Spleen (tissue), 11 donors: ENCODE results near the gene TTLL5. TPM values are rescaled to one million over a fixed set of nuclear protein-coding genes. Genes with fewer than 3 reads are reported as not detected.
"Not testable (repeated sequence)": the region's sequence is repeated elsewhere in the genome, so short reads cannot be mapped to it uniquely, and the experiment has no call there.

Experiments
- DNase-seq: peaks from one replicate; pipeline ENCODE4 v3.0.0-alpha.2; 2020
- H3K27ac ChIP-seq, 8 donors: fragments of 200-600 bp; sonication (generic) in 7 of 8; 1 replicate in 4 of 8; 2 replicates in 4 of 8; pipeline versions ENCODE4 v1.5.0 to v1.8.0; 2016 to 2021; ENCODE audit warnings: inconsistent platforms in 4 of 8, mild to moderate bottlenecking in 4 of 8, moderate library complexity in 1 of 8
- H3K27me3 ChIP-seq, 7 donors: fragments of 200-600 bp; sonication (generic) in 6 of 7; replicated peaks in 1 of 7; 1 replicate in 4 of 7; 2 replicates in 3 of 7; pipeline versions ENCODE4 v1.5.0 to v1.8.0; 2016 to 2021; ENCODE audit warnings: inconsistent platforms in 3 of 7, mild to moderate bottlenecking in 1 of 7
- H3K36me3 ChIP-seq, 6 donors: fragments of 200-600 bp; sonication (generic) in 5 of 6; 1 replicate in 4 of 6; 2 replicates in 2 of 6; pipeline versions ENCODE4 v1.5.0 to v1.8.0; 2016 to 2021; ENCODE audit warnings: inconsistent platforms in 2 of 6
- H3K4me1 ChIP-seq, 6 donors: fragments of 200-600 bp; sonication (generic) in 5 of 6; 1 replicate in 3 of 6; 2 replicates in 3 of 6; pipeline versions ENCODE4 v1.5.0 to v1.8.0; 2016 to 2021; ENCODE audit warnings: inconsistent platforms in 3 of 6
- H3K4me3 ChIP-seq, 8 donors: fragments of 200-600 bp; sonication (generic) in 7 of 8; 1 replicate in 4 of 8; 2 replicates in 4 of 8; pipeline versions ENCODE4 v1.5.0 to v1.8.0; 2016 to 2021; ENCODE audit warnings: inconsistent platforms in 4 of 8, mild to moderate bottlenecking in 4 of 8, moderate library complexity in 2 of 8
- H3K9me3 ChIP-seq, 8 donors: fragments of 200-600 bp; sonication (generic) in 7 of 8; 1 replicate in 4 of 8; 2 replicates in 4 of 8; pipeline versions ENCODE4 v1.5.0 to v1.8.0; 2016 to 2021; ENCODE audit warnings: inconsistent platforms in 4 of 8
- POLR2A ChIP-seq, 3 donors: fragments of 450-650 bp; IDR thresholded peaks; one replicate each; pipeline ENCODE4 v1.5.1; 2017; ENCODE audit warnings: antibody characterized with exemption in 3 of 3, mild to moderate bottlenecking in 1 of 3
- POLR2AphosphoS5 ChIP-seq, 3 donors: sonication (generic); formaldehyde crosslinking; IDR thresholded peaks; one replicate each; pipeline ENCODE4 v1.5.1; 2017; ENCODE audit warnings: antibody characterized with exemption in 3 of 3
- WGBS, 5 donors: extraction: QIAGEN DNeasy Blood & Tissue Kit in 3 of 5; methylation state at CpG; one replicate each; pipeline versions ENCODE4 v1.1.5 to v1.1.7; 2013 to 2018; 5-methylcytosine and 5-hydroxymethylcytosine counted together
- intact Hi-C: fragments of 100-400 bp; cut with DNase I; formaldehyde crosslinking; loops from one replicate; pipeline ENCODE4 v1.15.0; 2023; ENCODE audit warnings: low total_unique reads
- polyA plus RNA-seq, 3 donors: library from polyadenylated mRNA; stranded (reverse); fragments of 200-250 nt; gene quantifications; one replicate each; pipeline ENCODE4 v1.2.1, GENCODE V29; 2013
- total RNA-seq, 7 donors: library from RNA; depleted of rRNA in 3 of 7; stranded (reverse); fragments of >200 nt in 3 of 7; fragmentation: NEBNext Ultra II Directional in 4 of 7; extraction: Animal tissue kit (Norgen Biotek cat#: 25700) in 4 of 7; gene quantifications; one replicate each; pipeline versions ENCODE4 v1.1.0 to v1.2.1, GENCODE V29; 2016 to 2021
- TF ChIP-seq, protein P1 (sequence below), 11 experiments: fragments of 200-600 bp in 7 of 11; fragments of 450-650 bp in 4 of 11; sonication (generic) in 4 of 11; IDR thresholded peaks in 8 of 11; conservative IDR thresholded peaks in 3 of 11; 1 replicate in 7 of 11; 2 replicates in 4 of 11; pipeline versions ENCODE4 v1.4.0 to v1.8.0; 2016 to 2021; ENCODE audit warnings: antibody characterized with exemption in 11 of 11, inconsistent platforms in 4 of 11, mild to moderate bottlenecking in 1 of 11
- donor health status: healthy with polysubstance abuse.
- donor health status: DM: no; HTN: no; CAD: no; lungs with moderate emphysema.
- donor health status: DM: no; HTN: no; CAD: no.
- donor health status: Bipolar disorder and iron deficiency.
- donor health status: healthy.
- donor health status: DM: no; HTN: no; CAD: no.
- donor health status: DM: yes; HTN: yes; CAD: no.

Gene TTLL5
- total and polyA plus RNA-seq, 10 donors = 4.5 to 44.1 (median 31.6) TPM

DNA sequence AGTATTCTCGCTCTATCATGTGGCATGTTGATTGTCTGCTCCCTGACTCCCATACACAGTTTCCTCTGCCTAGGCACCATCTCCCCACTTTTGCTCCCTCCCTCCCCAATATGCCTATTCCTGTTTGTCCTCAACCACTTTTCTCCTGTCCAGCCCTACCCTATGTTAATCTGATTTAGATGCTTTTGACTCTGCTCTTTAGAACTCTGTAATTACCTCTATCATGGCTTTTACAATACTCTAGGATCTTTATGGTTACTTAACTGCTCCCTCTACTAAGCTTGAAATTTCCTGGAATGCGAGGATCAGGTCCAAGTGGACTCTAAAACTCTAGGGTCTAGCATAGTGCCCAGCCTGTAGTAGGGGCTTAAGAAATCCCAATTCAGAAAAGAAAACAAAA, 252.1 kb downstream of the TTLL5 start:
- Histone ChIP-seq H3K4me3 (no peak overlapping the region), H3K4me1 (no peaks in the 10 kb centered on the region), H3K27ac (no peak overlapping the region), H3K9me3 (no peaks in the 10 kb centered on the region), H3K36me3 (peaks cover 0 to 29% (median 0%) of the 10 kb centered on the region in 6 donors), H3K27me3 (no peaks in the 10 kb centered on the region)
- intact Hi-C loops = no loop called here
- no peak for DNase-seq
- WGBS, 5 donors = 95 to 99% (median 96%) methylated on average over 2 of the region's 2 CpGs
- TF ChIP-seq POLR2A (IDR thresholded peaks at IDR 0.05) = no peak
- TF ChIP-seq POLR2AphosphoS5 (IDR thresholded peaks at IDR 0.05) = no peak
- TF ChIP-seq, protein P1, sequence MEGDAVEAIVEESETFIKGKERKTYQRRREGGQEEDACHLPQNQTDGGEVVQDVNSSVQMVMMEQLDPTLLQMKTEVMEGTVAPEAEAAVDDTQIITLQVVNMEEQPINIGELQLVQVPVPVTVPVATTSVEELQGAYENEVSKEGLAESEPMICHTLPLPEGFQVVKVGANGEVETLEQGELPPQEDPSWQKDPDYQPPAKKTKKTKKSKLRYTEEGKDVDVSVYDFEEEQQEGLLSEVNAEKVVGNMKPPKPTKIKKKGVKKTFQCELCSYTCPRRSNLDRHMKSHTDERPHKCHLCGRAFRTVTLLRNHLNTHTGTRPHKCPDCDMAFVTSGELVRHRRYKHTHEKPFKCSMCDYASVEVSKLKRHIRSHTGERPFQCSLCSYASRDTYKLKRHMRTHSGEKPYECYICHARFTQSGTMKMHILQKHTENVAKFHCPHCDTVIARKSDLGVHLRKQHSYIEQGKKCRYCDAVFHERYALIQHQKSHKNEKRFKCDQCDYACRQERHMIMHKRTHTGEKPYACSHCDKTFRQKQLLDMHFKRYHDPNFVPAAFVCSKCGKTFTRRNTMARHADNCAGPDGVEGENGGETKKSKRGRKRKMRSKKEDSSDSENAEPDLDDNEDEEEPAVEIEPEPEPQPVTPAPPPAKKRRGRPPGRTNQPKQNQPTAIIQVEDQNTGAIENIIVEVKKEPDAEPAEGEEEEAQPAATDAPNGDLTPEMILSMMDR (IDR thresholded peaks at IDR 0.05 in 8 of 11, conservative IDR thresholded peaks at IDR 0.05 in 3 of 11) = no peak

DNA sequence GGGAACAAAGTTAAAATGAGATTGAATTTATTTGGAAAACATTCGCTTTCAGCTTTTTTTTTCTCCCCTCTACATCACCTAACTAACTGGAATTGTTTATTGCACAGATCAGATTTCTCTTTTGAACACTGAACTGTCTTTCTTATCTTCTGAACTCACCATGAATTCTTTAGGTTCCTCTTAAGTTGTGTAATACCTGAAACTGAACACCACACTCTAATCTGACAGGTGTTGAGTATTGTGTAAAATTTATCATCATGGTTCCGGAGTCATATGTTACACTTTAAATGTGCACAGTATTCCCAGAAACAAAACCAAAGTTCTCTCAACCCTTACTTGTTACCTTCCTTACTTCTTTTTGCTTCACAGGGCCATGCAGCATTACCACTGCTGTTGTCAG, 254.0 kb downstream of the TTLL5 start:
- Histone ChIP-seq H3K4me3 (no peak overlapping the region), H3K36me3 (peaks cover 0 to 12% (median 0%) of the 10 kb centered on the region in 6 donors), H3K4me1 (no peaks in the 10 kb centered on the region), H3K9me3 (no peaks in the 10 kb centered on the region), H3K27ac (no peak overlapping the region), H3K27me3 (no peaks in the 10 kb centered on the region)
- intact Hi-C loops = no loop called here
- DNase-seq = no peak
- WGBS, 5 donors = 91 to 100% (median 94%) methylated on average over 2 of the region's 2 CpGs
- no peak for TF ChIP-seq POLR2A (IDR thresholded peaks at IDR 0.05)
- TF ChIP-seq POLR2AphosphoS5 (IDR thresholded peaks at IDR 0.05) = no peak
- TF ChIP-seq, protein P1 (IDR thresholded peaks at IDR 0.05 in 8 of 11, conservative IDR thresholded peaks at IDR 0.05 in 3 of 11) = no peak

DNA sequence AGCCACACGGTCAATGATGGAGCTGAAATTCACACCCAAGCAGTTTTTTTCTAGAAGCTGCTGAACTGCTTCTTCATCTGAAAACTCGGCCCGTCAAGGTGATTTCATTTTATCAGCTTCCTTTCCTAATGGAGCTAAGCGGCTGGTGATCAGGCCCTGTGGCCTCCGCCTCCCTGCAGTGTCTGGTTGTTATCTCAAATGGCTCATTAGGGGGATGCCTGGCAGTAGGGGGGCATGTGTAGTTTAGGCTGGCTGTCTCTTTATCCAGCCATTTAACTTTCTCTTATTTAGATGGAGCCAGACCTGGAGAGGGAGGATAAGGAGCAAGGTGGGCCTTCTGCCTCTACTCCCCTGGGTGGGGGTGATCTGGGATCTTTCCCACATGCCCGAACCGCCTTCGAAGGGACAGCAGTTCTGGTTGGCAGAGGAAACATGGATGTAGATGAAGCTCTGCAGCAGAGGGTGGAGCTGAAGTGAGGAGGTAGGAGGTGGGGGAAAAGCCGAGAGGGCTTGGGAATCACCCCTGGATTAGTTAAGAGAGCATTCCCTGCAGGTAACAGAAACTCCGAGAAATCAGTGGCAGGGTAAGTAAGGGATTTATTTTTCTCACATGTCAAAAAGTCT, 256.4 kb downstream of the TTLL5 start:
- H3K36me3 ChIP-seq = peaks cover 0 to 11% (median 0%) of the 10 kb centered on the region in 6 donors
- H3K27me3 ChIP-seq = no peaks in the 10 kb centered on the region

DNA sequence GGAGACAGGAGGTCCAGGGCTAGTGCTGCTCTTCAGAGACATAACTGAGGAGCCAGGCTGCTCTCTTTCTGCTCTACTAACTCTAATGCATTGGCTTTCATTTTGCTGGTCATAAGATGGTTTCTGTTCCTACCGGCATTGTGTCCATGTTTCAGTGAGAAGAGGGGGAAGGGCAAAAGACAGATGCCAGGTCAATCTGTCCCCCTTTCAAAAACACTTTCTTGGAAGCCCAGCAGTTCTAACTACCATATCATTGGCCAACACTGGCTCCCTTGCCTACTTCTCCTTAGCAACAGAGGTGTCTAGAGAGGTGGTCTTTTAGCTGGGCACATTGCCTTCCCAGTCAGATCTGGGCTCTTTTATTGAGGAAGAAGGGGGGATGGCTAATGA, 256.9 kb downstream of the TTLL5 start:
- no peak overlapping the region for H3K27ac ChIP-seq
- H3K27me3 ChIP-seq = no peaks in the 10 kb centered on the region
- TF ChIP-seq POLR2A (IDR thresholded peaks at IDR 0.05) (no peak), POLR2AphosphoS5 (IDR thresholded peaks at IDR 0.05) (no peak)
- TF ChIP-seq, protein P1 (IDR thresholded peaks at IDR 0.05 in 8 of 11, conservative IDR thresholded peaks at IDR 0.05 in 3 of 11) = no peak
- H3K4me3 ChIP-seq = no peak overlapping the region
- H3K4me1 ChIP-seq = no peaks in the 10 kb centered on the region
- no peak for DNase-seq
- WGBS, 5 donors = 68 to 89% (median 83%) methylated on average over 1 of the region's 1 CpG
- intact Hi-C loops = no loop called here
- peaks cover 0 to 8% (median 0%) of the 10 kb centered on the region in 8 donors for H3K9me3 ChIP-seq
- H3K36me3 ChIP-seq = peaks cover 0 to 11% (median 0%) of the 10 kb centered on the region in 6 donors

More for the DNA sequence above, 256.4 kb downstream of the TTLL5 start:
- no peak for DNase-seq
- no peaks in the 10 kb centered on the region for H3K4me1 ChIP-seq
- WGBS, 5 donors = 88 to 93% (median 90%) methylated on average over 10 of the region's 10 CpGs
- peaks cover 0 to 8% (median 0%) of the 10 kb centered on the region in 8 donors for H3K9me3 ChIP-seq
- no peak for TF ChIP-seq POLR2AphosphoS5 (IDR thresholded peaks at IDR 0.05)
- TF ChIP-seq, protein P1 (IDR thresholded peaks at IDR 0.05 in 8 of 11, conservative IDR thresholded peaks at IDR 0.05 in 3 of 11) = no peak
- no peak for TF ChIP-seq POLR2A (IDR thresholded peaks at IDR 0.05)
- H3K4me3 ChIP-seq = no peak overlapping the region
- intact Hi-C loops = no loop called here
- no peak overlapping the region for H3K27ac ChIP-seq

DNA sequence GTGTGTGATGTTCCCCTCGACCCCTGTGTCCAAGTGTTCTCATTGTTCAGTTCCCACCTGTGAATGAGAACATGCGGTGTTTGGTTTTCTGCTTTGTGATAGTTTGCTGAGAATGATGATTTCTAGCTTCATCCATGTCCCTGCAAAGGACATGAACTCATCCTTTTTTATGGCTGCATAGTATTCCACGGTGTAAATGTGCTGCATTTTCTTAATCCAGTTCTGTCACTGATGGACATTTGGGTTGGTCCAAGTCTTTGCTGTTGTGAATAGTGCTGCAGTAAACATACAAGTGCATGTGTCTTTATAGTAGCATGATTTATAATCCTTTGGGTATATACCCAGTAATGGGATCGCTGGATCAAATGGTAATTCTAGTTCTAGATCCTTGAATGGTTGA, 259.4 kb downstream of the TTLL5 start:
- H3K4me1 ChIP-seq, DNase-seq, H3K9me3 ChIP-seq, H3K4me3 ChIP-seq, H3K27me3 ChIP-seq, intact Hi-C loops, H3K27ac ChIP-seq: not testable (repeated sequence)
- H3K36me3 ChIP-seq = peaks cover 0 to 11% (median 0%) of the 10 kb centered on the region in 6 donors
- 79 to 100% (median 95%) methylated on average over 4 of the region's 4 CpGs for WGBS, 5 donors

DNA sequence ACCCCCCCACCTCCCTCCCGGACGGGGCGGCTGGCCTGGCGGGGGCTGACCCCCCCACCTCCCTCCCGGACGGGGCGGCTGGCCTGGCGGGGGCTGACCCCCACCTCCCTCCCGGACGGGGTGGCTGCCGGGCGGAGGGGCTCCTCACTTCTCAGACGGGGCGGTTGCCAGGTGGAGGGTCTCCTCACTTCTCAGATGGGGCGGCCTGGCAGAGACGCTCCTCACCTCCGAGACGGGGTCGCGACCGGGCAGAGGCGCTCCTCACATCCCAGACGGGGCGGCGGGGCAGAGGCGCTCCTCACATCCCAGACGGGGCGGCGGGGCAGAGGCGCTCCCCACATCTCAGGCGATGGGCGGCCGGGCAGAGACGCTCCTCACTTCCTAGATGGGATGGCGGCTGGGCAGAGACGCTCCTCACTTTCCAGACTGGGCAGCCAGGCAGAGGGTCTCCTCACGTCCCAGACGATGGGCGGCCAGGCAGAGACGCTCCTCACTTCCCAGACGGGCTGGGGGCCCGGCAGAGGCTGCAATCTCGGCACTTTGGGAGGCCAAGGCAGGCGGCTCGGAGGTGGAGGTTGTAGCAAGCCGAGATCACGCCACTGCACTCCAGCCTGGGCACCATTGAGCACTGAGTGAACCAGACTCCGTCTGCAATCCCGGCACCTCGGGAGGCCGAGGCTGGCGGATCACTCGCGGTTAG, 264.2 kb downstream of the TTLL5 start:
- DNase-seq, H3K27ac ChIP-seq, intact Hi-C loops, H3K4me1 ChIP-seq, H3K9me3 ChIP-seq, H3K36me3 ChIP-seq, H3K4me3 ChIP-seq, H3K27me3 ChIP-seq: not testable (repeated sequence)
- 95 to 100% (median 96%) methylated on average over 18 to 52 of the region's 54 CpGs for WGBS, 5 donors
